ENCODE data around the gene ANKRD28.
A peak's percentile ranks its signal among the peaks of the same experiment; 100 is the strongest.
"Not testable (repeated sequence)": the region's sequence is repeated elsewhere in the genome, so short reads cannot be mapped to it uniquely, and the experiment has no call there.

Gene ANKRD28

GRCh38 chr3:15778332-15778858 lies 19.4 kb downstream of the ANKRD28 start:
- TF ChIP-seq CTCF (conservative IDR thresholded peaks at IDR 0.05; ENCODE audit: low read depth, low read length), result no peak
- DNase-seq (ENCODE audit: low read depth), result no peak
- no peak overlapping the region for H3K4me3 ChIP-seq (ENCODE audit: low read depth, low read length)

DNA sequence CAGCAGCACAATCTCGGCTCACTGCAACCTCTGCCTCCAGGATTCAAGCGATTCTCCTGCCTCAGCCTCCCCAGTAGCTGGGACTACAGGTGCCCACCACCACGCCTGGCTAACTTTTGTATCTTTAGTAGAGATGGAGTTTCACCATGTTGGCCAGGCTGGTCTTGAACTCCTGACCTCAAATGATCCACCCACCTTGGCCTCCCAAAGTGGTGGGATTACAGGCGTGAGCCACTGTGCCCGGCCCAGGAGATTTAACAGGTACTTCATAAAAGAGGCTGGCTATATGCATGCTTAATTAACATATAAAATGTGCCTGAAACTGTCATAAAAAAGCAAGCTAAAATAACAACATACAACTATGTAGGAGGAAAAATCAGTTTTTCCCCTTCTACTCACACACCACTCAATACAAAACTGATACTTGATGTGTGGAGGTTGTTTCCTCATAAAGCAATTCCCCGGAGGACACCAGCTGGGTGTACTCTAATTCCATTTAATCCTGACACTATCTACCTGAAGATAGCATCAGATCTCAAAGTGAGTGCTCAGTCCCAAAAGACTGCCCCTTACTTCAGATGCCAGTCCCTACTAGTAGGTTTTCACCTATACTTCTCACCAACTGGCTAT lies 22.7 kb downstream of the ANKRD28 start:
- H3K4me3 ChIP-seq (ENCODE audit: low read depth, low read length); DNase-seq (ENCODE audit: low read depth): not testable (repeated sequence)

- TF ChIP-seq CTCF (conservative IDR thresholded peaks at IDR 0.05; ENCODE audit: low read depth, low read length), result no peak
- no peak for DNase-seq (ENCODE audit: low read depth)
These were observed 26.3 kb downstream of the ANKRD28 start for GRCh38 chr3:15771444-15771843.

DNA sequence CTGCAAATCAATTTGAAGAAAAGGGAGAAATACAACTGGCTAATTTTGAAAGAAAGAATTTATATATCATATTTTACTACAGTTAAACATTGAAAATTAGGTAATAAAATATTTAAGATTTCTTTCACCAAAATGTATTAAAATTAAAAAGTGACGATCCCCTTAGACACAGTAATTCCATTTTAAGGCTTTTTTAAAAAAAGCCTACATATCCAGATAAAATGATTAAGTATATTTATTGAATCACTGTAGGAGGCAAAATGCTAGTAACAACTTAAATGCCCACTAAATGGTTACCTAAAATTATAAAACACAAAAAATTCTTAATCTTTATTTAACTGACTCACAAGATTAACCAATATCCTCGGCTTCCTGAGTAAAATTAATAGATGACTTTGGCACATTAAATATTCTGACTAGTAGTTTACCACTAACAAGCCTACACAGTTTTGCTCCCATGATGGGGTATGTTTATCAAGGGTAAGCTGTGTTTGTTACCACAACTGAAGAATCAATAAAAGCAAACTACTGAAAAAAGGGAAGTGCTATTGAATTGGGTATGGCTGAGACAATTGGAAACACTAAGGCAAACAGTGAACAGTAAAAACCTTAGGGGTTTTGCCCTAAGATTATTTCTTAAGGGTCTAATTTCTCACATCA lies 28.4 kb downstream of the ANKRD28 start:
- TF ChIP-seq CTCF (conservative IDR thresholded peaks at IDR 0.05; ENCODE audit: low read depth, low read length), result no peak
- H3K4me3 ChIP-seq (ENCODE audit: low read depth, low read length), result no peak overlapping the region
- DNase-seq (ENCODE audit: low read depth), result no peak

More at GRCh38 chr3:15771444-15771843, 26.3 kb downstream of the ANKRD28 start:
- H3K4me3 ChIP-seq (ENCODE audit: low read depth, low read length), result no peak overlapping the region

GRCh38 chr3:15768421-15769255 lies 29.1 kb downstream of the ANKRD28 start:
- peak; percentile 97 for DNase-seq (ENCODE audit: low read depth)
- no peak for TF ChIP-seq CTCF (conservative IDR thresholded peaks at IDR 0.05; ENCODE audit: low read depth, low read length)
- H3K4me3 ChIP-seq (ENCODE audit: low read depth, low read length), result no peak overlapping the region

DNA sequence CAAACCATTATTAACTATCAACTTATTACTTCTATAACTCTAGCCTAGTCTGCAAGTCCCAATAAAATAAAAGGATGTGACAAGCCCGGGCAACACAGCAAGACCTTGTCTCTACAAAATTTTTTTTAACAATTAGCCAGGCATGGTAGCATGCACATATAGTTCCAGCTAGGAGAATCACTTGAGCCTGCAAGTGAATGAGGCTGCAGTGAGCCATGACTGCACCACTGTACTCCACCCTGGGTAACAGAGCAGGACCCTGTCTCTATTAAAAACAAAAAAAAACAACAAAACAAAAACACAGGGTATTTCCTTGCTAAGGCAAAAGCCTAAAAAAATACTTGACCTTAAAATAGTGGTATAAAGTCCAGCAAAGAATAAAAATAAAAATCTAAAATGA lies 31.4 kb downstream of the ANKRD28 start:
- no peak overlapping the region for H3K4me3 ChIP-seq (ENCODE audit: low read depth, low read length)
- no peak for DNase-seq (ENCODE audit: low read depth)
- no peak for TF ChIP-seq CTCF (conservative IDR thresholded peaks at IDR 0.05; ENCODE audit: low read depth, low read length)

- no peak for TF ChIP-seq CTCF (conservative IDR thresholded peaks at IDR 0.05; ENCODE audit: low read depth, low read length)
- no peak for DNase-seq (ENCODE audit: low read depth)
These were observed 39.5 kb downstream of the ANKRD28 start for GRCh38 chr3:15758295-15758694.

More at GRCh38 chr3:15758295-15758694, 39.5 kb downstream of the ANKRD28 start:
- no peak overlapping the region for H3K4me3 ChIP-seq (ENCODE audit: low read depth, low read length)
